VCaP (cell line): Measurements from ENCODE around the gene TH.
"Not testable (repeated sequence)": the region's sequence is repeated elsewhere in the genome, so short reads cannot be mapped to it uniquely, and the experiment has no call there.

Experiments
- H3K27ac ChIP-seq: fragments of 450-650 bp; 2 replicates; pipeline ENCODE4 v1.5.1; 2017
- TF ChIP-seq, protein P1 (sequence below): fragments of 450-650 bp; conservative IDR thresholded peaks from 2 replicates; pipeline ENCODE4 v1.5.1; 2017; ENCODE audit warnings: mild to moderate bottlenecking, moderate library complexity

Gene TH

GRCh38 chr11:2178906-2179494 lies 7.4 kb upstream of the TH start:
- TF ChIP-seq, protein P1, sequence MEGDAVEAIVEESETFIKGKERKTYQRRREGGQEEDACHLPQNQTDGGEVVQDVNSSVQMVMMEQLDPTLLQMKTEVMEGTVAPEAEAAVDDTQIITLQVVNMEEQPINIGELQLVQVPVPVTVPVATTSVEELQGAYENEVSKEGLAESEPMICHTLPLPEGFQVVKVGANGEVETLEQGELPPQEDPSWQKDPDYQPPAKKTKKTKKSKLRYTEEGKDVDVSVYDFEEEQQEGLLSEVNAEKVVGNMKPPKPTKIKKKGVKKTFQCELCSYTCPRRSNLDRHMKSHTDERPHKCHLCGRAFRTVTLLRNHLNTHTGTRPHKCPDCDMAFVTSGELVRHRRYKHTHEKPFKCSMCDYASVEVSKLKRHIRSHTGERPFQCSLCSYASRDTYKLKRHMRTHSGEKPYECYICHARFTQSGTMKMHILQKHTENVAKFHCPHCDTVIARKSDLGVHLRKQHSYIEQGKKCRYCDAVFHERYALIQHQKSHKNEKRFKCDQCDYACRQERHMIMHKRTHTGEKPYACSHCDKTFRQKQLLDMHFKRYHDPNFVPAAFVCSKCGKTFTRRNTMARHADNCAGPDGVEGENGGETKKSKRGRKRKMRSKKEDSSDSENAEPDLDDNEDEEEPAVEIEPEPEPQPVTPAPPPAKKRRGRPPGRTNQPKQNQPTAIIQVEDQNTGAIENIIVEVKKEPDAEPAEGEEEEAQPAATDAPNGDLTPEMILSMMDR = no peak
- no peak overlapping the region for H3K27ac ChIP-seq

DNA sequence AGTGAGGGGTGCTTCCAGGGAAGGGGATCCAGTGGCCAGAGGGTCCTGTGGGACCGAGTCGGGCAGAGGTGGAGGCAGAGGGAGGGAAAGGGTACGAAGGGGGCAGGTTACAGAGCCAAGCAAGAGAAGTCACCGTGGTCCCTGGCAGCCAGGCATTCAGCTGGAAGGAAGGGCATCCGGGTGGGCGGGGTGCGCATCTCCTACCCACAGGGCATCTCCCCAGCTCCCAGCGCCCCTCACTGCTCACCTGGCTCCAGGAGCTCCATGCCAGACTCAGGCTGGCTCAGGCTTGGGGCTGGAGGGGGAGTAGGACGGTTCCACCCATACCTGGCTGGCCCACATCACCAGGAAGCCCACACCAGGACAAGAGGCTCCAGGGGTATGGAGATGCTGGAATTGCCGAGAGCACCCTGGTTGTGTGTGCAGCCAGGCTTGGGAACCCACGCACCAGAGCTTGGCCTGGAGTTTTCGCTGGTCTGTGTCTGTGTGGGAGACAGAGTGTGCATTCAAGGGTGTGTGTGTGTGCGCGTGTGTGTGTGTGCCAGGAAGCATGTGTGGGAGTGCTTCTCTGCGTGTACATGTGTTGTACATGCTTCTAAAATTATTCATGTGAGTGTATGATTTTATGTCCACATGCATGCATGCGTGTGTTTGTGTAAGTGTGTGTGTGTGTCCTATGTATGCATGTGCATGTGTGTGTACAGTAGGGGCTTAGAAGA lies 6.6 kb upstream of the TH start:
- H3K27ac ChIP-seq = not testable (repeated sequence)

DNA sequence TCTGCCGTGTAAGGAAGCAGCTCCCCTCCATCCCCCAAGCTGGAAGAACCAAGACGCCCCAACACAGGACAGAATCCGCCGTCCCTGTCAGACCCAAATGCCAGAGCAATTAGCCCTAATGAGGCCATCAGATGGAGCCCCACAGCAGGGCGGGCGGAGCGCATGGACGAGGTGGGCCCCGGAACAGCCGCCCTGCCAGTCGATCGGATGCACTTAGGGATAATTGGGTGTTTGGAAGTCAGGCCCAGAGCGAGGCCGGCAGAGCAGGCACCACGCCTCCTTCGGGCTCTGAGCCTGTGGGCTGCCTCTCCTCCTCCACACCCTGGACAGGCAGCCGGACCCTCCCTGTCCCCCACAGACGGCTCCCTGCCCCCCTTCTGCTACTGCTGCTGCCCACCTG lies 5.5 kb upstream of the TH start:
- TF ChIP-seq, protein P1 = no peak
- H3K27ac ChIP-seq = no peak overlapping the region

DNA sequence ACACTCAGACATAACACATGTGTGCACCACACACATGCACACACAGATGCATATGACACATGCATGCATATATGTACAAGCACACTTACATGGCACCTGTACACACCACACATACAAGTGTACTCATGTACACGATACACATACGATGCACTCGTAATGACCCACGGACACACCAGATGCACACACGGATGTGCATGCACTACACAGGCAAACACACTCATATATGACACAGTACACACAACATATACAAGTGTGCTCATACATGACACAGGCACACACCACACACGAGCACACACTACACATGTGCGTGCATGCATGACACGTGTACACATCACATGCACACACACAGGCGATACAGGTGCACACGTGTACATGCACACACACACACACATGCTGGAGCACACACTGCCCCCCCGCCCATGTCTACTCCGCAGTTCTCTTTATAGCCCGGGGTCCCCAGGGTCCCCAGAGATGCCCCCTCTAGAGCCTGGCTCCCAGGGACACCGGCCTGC lies 4.8 kb upstream of the TH start:
- TF ChIP-seq, protein P1 = no peak
- no peak overlapping the region for H3K27ac ChIP-seq

DNA sequence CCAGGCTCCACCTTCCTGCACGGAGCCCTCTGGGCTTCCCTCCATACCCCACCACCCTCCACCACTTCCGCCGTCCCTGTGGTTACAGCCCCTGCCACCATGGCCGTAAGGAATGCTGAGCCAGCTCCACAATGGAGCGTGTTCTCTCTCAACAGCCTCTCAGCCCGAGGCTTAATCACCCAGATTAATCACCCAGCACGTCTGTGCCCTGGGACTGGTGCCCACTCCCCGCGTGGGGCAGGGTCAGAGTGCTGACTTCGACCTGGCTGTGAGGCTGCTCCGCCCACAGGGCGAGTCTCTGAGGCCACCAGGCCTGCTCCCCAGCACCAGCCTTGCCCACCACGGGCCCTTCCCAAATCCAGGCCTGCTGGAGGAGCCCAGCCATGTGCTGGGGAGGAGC lies 4.0 kb upstream of the TH start:
- TF ChIP-seq, protein P1 = no peak
- no peak overlapping the region for H3K27ac ChIP-seq

DNA sequence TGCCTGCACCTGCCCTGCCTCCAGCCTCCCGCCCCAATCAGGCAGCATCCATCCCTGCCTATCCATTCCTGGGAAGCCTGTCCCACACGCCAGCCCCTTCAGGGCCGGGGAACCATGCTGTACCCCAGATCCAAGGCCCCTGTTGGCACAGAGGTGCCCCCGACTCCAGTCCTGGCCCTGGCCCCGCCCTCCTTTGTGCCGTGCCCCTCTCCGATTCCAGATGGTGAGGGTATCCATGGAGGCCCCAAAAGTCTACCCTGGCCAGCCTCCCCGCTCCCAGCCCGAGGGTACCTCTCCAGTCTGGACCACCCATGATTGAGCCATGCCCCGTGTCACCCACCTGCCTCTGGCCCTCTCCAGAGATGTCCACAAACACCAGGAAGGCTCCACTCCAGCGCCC lies 2.7 kb upstream of the TH start:
- TF ChIP-seq, protein P1 = no peak
- H3K27ac ChIP-seq = no peak overlapping the region

GRCh38 chr11:2173761-2174160 lies 2.1 kb upstream of the TH start:
- TF ChIP-seq, protein P1 = no peak
- no peak overlapping the region for H3K27ac ChIP-seq

GRCh38 chr11:2173150-2173693 lies 1.6 kb upstream of the TH start:
- no peak overlapping the region for H3K27ac ChIP-seq
- TF ChIP-seq, protein P1 = peak; percentile 64
